Measurements from ENCODE around the gene SLC18A3. TPM values are rescaled to one million over a fixed set of nuclear protein-coding genes. Genes with fewer than 3 reads are reported as not detected.

SLC18A3 gene
- total RNA-seq, 1 experiment from 2014 or later: 0.13 TPM

- ATAC-seq (no peak), DNase-seq (ENCODE audit: low spot score) (no peak)
- CTCF ChIA-PET: interaction anchor here (1.1 kb wide), 1 partner anchor 148 kb away, joined by 4 read pairs; no protein-coding TSS in a partner anchor
- Mint-ChIP-seq H3K27me3 (ENCODE audit: low read depth) (peaks cover 10% of the 10 kb centered on the region), H3K4me3 (no peak overlapping the region), H3K27ac (no peak overlapping the region), H3K4me1 (peaks cover 12% of the 10 kb centered on the region), H3K9me3 (no peaks in the 10 kb centered on the region), H3K36me3 (no peaks in the 10 kb centered on the region)
- POLR2A ChIA-PET: no interaction called here
- TF ChIP-seq ZNF671 (CRISPR knock-in tag; IDR thresholded peaks at IDR 0.05): no peak
- TF ChIP-seq, protein P1, sequence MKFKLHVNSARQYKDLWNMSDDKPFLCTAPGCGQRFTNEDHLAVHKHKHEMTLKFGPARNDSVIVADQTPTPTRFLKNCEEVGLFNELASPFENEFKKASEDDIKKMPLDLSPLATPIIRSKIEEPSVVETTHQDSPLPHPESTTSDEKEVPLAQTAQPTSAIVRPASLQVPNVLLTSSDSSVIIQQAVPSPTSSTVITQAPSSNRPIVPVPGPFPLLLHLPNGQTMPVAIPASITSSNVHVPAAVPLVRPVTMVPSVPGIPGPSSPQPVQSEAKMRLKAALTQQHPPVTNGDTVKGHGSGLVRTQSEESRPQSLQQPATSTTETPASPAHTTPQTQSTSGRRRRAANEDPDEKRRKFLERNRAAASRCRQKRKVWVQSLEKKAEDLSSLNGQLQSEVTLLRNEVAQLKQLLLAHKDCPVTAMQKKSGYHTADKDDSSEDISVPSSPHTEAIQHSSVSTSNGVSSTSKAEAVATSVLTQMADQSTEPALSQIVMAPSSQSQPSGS (CRISPR knock-in tag; IDR thresholded peaks at IDR 0.05; ENCODE audit: borderline replicate concordance, low read depth): no peak
- TF ChIP-seq ZNF263 (CRISPR knock-in tag; IDR thresholded peaks at IDR 0.05; ENCODE audit: low read depth): no peak
- no peak for TF ChIP-seq ZBTB21 (CRISPR knock-in tag; IDR thresholded peaks at IDR 0.05; ENCODE audit: borderline replicate concordance)
- TF ChIP-seq USF2 (CRISPR knock-in tag; IDR thresholded peaks at IDR 0.05): no peak
- TF ChIP-seq, protein P2, sequence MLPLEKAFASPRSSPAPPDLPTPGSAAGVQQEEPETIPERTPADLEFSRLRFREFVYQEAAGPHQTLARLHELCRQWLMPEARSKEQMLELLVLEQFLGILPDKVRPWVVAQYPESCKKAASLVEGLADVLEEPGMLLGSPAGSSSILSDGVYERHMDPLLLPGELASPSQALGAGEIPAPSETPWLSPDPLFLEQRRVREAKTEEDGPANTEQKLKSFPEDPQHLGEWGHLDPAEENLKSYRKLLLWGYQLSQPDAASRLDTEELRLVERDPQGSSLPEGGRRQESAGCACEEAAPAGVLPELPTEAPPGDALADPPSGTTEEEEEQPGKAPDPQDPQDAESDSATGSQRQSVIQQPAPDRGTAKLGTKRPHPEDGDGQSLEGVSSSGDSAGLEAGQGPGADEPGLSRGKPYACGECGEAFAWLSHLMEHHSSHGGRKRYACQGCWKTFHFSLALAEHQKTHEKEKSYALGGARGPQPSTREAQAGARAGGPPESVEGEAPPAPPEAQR (CRISPR knock-in tag; IDR thresholded peaks at IDR 0.05): no peak
- no peak for TF ChIP-seq ARID4B (CRISPR knock-in tag; IDR thresholded peaks at IDR 0.05; ENCODE audit: borderline replicate concordance)
Measured at GRCh38 chr10:49596836-49597235, 13.3 kb upstream of the SLC18A3 start.

DNA sequence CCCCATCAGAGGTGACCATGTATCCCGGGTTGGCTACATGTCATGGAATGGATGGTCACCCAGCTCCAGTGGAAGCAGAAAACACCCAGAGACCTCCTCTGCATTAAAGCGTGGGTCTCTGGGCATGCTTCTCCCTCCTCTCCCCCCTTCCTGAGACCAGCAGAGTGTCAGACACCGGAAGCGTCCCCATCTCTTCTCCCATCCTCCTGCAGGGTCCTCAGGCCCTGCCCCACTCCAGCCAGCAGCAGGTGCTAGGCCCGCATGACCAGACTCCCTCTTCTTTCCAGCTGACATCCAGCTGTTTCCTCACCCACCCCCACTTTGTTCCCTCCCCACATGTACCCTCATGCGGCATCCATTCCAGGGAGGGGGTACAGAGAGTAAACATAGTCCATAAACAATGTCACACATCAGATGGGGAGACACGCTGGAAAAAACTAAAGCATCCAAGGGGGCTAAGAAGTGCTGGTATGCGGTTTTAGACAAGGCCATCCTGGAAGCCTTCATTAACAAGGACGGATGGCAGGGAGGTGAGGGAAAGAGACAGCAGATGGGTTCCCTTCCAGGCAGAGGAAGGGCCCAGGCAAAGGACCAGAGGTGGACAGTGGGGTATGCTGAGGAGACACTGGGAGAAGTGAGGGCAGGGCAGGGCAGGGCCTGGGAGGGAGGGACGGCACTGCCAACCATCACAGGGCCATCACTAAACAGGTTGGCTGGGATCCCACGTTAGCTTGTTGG, 12.5 kb upstream of the SLC18A3 start:
- TF ChIP-seq, protein P3, sequence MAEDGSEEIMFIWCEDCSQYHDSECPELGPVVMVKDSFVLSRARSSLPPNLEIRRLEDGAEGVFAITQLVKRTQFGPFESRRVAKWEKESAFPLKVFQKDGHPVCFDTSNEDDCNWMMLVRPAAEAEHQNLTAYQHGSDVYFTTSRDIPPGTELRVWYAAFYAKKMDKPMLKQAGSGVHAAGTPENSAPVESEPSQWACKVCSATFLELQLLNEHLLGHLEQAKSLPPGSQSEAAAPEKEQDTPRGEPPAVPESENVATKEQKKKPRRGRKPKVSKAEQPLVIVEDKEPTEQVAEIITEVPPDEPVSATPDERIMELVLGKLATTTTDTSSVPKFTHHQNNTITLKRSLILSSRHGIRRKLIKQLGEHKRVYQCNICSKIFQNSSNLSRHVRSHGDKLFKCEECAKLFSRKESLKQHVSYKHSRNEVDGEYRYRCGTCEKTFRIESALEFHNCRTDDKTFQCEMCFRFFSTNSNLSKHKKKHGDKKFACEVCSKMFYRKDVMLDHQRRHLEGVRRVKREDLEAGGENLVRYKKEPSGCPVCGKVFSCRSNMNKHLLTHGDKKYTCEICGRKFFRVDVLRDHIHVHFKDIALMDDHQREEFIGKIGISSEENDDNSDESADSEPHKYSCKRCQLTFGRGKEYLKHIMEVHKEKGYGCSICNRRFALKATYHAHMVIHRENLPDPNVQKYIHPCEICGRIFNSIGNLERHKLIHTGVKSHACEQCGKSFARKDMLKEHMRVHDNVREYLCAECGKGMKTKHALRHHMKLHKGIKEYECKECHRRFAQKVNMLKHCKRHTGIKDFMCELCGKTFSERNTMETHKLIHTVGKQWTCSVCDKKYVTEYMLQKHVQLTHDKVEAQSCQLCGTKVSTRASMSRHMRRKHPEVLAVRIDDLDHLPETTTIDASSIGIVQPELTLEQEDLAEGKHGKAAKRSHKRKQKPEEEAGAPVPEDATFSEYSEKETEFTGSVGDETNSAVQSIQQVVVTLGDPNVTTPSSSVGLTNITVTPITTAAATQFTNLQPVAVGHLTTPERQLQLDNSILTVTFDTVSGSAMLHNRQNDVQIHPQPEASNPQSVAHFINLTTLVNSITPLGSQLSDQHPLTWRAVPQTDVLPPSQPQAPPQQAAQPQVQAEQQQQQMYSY (CRISPR knock-in tag; IDR thresholded peaks at IDR 0.05): no peak
- TF ChIP-seq, protein P2 (CRISPR knock-in tag; IDR thresholded peaks at IDR 0.05): no peak
- TF ChIP-seq, protein P4, sequence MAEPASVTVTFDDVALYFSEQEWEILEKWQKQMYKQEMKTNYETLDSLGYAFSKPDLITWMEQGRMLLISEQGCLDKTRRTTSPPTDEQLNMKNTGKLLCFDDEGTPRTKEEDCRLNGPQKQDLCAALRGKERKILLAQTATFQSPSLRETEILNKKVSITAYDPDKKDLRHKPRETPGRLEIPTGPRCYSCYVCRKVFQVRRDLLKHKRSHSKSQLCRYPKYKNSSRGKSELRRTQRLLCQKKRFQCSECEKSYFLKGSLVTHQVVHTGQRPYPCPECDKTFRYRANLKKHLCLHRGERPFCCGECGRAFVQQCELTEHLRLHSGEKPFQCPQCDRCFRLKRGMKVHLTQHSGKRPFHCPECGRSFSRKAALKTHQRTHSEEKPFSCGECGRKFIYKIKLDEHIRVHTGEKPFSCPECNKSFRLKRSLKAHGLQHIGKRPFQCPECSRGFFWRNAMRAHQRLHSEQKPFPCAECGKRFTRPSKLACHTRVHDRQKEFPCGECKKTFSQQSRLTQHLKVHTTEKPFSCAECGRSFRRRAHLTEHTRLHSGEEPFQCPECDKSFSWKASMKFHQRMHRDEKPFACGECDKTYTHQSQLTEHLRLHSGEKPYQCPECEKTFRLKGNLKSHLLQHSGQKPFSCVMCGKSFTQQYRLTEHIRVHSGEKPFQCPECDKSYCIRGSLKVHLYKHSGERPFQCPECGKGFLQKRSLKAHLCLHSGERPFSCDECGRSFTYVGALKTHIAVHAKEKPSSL (CRISPR knock-in tag; conservative IDR thresholded peaks at IDR 0.05): no peak
- no peak for TF ChIP-seq EMX1 (CRISPR knock-in tag; IDR thresholded peaks at IDR 0.05)
- no peak for TF ChIP-seq JUN (CRISPR knock-in tag; IDR thresholded peaks at IDR 0.05)
- TF ChIP-seq ZNF416 (CRISPR knock-in tag; IDR thresholded peaks at IDR 0.05): no peak
- TF ChIP-seq, protein P5, sequence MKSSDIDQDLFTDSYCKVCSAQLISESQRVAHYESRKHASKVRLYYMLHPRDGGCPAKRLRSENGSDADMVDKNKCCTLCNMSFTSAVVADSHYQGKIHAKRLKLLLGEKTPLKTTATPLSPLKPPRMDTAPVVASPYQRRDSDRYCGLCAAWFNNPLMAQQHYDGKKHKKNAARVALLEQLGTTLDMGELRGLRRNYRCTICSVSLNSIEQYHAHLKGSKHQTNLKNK (CRISPR knock-in tag; IDR thresholded peaks at IDR 0.05): no peak
- TF ChIP-seq FOXK1 (CRISPR knock-in tag; IDR thresholded peaks at IDR 0.05): no peak
- no peak for TF ChIP-seq TP53 (CRISPR knock-in tag; IDR thresholded peaks at IDR 0.05)
- TF ChIP-seq ZNF423 (CRISPR knock-in tag; IDR thresholded peaks at IDR 0.05): no peak
- no peak overlapping the region for H3K4me3 Mint-ChIP-seq
- H3K4me1 Mint-ChIP-seq: peaks cover 12% of the 10 kb centered on the region
- ATAC-seq (no peak), DNase-seq (ENCODE audit: low spot score) (no peak)
- ChIA-PET CTCF (no interaction called here), POLR2A (no interaction called here)
- H3K27me3 Mint-ChIP-seq (ENCODE audit: low read depth): peaks cover 14% of the 10 kb centered on the region
- no peak overlapping the region for H3K27ac Mint-ChIP-seq
- H3K36me3 Mint-ChIP-seq: no peaks in the 10 kb centered on the region
- H3K9me3 Mint-ChIP-seq: no peaks in the 10 kb centered on the region

Measured in WTC11 (cell line).